CD4-positive, alpha-beta T cell treated with Interleukin-21 for 1 hour (primary cell): ENCODE results near the gene MXRA7.
"Not testable (repeated sequence)": the region's sequence is repeated elsewhere in the genome, so short reads cannot be mapped to it uniquely, and the experiment has no call there.

Experiments
- DNase-seq: peaks from one replicate; pipeline ENCODE4 v3.0.0-alpha.2; 2020

Gene MXRA7

DNA sequence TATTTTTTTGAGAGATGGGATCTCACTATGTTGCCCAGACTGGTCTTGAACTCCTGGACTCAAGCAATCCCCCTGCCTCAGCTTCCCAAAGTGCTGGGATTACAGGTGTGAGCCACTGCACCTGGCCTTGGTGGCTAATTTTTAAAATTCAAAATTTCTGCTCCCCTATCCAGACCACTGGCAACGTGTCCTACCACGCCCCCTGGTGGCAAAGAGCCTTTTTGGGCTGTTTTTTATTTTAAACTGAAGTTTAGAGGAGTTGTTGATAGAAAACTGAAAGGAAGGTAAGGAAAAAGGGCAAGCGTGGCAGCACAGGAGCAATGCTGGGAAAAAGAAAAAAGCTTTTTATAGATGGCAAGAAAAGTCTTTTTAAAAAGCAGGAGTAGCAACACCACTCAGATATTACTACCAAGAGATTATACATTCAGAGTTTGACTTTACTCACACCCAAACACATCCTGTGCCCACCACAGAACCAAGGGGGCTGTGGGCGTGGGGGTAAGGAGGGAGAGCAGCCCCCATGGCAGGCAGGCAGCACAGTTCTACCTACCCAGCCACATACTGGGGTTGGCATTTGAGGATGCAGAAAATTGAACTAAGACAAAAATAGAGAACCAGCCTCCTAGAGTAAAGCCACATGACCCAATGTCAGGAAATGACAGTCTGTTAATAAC, 4.2 kb upstream of the MXRA7 start:
- peak; percentile 80 for DNase-seq

DNA sequence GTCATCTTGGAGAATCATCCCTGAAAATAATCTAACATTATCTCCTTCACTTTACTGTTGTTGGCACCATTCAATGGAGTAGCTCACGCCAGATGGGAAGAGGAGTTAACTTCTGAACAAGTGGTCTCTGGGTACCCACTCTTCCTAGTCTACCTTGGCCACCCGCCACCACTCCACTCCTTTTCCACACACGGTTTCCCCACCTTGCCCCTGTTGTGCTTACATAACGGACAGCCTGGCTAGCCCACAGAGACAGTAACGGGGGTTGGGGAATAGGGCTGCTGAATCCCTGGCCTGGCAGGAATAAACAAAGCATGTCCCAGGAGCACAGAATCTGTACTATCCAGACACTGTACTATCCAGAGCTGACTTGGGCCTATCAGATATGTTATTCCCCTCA, 3.6 kb upstream of the MXRA7 start:
- no peak for DNase-seq

DNA sequence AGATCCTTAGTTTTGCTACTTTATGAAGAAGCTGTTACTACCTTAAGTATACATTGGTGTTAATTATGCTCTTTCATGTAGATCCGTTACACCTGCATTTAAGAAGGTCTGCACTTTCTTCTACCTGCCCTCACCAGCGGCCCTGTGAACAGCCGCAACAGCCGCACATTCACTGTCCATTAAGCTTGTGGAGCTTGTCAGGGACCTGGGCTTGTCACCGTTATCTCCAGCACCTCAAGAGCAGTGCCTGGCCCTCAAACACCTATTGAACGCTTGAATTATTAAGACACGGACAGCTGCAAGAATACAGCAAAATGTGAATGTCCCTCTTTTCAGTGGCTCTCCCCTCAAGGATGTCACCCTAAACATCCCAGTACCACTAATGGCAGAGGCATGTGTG, 3.0 kb upstream of the MXRA7 start:
- DNase-seq, result no peak

DNA sequence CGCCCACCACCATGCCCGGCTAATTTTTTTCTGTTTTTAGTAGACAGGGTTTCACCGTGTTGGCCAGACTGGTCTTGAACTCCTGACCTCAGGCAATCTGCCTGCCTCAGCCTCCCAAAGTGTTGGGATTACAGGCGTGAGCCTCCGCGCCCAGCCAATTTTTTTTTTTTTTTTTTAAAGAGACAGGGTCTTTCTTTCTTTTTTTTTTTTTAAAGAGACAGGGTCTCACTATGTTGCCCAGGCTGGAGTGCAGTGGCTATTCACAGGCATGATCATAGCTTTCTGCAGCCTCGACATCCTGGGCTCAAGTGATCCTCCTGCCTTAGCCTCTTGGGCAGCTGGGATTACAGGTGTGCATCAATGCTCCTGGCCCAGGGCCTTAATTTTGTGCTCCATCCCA, 1.6 kb upstream of the MXRA7 start:
- not testable (repeated sequence) for DNase-seq

DNA sequence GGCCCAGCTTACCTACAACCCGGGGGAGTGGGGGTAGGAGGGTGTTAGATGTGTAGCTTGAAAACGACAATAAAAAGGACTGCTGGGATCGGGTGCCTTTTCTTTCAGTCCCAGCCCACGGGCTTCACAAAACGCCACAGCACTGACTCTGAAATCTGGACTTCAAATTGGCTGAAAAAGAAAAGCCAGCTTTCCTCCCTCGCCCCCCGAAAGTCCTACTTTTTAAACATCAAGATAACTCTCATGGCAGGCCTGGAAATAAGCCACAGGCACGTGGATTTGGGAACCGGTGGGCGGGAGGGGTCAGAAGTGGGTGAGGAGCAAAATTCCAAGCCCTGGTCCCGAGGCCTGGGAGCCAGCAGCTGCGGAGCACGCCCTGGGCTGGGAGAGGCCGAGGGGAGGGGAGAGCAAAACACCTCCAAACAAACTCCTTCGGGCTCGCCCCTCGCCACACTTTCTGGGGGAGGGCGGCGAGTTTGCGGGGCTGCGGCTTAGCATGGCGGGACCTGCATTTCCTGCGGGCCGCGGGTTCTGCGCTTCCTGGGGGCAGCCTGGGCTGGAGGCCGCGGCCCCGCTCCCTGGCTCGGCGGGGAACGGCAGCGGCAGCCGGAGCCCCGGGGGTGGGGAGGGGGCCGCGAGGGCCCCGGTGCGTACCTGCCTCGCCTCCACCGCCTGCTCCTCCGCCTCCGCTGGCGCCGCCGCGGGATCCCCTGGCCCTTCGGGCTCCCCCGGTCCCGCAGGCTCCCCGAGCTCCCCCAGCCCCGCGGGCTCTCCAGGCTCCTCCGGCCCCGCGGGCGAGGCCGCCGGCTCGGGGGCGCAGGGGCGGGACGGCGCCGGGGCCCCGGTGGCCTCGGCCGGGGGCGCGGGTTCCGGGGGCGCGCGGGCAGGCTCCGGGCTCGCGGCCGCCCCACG, 558 bp downstream of the MXRA7 start:
- not testable (repeated sequence) for DNase-seq

DNA sequence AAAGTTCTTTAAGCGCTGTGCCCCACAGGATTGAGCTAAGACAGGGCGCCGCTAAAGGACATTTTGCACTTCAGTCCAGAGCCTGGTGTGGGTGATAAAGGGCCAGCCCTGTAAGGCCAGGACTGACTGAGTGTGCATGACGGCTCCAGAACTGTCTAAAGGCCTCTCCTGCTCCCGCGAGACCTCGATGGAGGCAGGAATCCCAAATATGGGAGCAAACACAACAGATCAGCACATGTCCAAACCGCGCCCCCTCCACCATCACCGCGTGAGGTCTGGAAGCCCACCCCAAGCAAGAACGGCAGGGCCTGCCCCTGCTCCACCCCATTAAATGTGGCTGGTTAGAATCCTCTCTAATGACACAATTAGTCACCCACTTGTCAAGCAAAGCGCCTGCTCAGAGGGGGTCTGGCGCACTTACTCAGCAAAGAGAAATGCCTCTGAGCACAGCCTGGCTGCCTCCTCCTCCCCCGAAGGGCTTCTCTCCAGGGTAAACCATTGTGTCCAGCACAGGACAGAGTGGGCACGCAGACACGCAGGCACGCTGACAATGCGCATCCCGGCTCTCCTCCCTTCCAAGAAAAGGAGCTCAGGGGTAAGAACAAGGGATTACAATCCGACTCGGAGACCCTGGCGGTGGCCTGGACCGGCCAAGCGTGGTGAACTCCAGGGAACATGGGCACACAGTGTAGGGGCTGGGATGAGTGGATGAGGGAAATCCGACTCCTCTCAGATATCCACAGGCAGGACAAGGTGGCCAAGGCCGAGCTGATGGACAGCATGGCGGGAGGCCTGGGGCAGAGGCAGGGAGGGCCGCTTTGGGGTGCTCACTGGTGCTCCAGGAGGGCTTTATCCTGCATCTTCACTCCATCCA, 1.5 kb downstream of the MXRA7 start:
- DNase-seq, result no peak

DNA sequence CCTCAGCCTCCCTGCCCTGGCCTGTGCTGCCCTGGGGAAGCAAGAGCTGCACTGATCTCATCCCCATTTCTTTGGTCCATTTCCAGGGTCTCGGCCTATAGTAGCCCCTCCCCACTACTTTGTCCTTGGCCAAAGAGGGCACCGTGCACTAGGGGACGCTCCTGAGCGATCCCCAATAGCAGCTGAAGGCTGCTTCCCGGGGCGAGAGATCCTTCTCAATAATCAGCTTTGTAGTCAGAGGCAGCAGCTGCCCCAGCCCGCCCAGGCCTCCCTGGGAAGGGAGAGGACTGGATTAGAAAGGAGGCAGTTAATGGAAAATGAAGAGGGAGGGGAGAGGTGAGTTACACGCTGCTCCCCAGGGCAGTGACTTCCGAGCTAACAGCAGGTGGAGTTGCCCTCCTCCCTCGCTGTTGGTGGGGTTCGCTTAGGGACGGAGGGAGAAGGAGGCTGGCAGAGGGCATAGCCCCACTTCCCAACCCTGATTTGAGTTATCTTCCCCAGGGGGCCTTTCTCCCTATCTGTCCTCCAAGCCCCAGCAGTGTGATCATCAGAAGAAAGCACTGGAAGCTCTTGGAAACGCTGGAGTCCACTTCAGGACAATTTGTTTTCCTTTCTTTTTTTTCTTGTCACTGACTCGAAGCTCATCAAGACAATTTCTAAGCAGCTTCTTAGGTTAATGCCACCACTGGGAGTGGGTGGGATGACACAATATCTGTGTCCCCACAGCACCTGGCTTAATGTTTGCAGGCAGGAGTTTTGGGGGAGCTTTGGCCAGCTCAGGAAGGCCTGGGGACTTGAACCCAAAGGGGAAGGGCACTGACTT, 2.6 kb downstream of the MXRA7 start:
- DNase-seq, result no peak

DNA sequence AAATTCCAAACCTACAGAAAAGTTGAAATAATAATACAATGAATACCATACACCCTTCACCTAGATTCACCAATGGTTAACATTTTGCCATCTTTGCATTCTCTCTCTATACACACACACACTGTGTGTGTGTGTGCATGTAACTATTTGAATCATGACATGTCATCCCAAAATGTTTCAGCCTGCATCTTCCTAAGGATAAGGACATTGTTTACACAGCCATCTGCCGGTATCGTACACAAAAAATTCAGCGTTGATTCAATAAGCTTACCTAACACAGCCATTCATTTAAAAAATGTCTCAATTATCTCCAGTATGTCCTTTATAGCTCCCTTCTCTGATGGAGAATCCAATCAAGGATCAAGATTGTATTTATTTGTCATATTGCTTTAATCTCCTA, 3.9 kb downstream of the MXRA7 start:
- no peak for DNase-seq

DNA sequence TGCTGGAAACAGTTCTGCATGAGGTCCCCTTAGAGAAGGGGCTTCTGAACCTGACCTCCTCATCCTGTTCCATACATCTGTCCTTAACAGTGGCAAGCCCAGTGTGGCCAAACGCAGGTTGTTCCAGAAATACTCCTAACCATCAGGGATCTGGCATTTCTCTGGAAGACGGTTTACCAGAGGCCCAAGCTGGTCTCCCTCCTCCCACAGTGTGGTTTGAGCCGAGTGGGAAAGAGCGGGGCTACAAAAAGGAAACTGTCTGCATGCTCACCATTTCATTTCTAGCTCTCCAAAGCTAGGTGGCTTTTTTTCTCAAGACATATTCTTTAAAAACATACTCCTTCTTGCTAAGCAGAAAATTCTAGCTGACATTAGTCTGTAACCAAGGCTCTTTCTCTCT, 6.0 kb downstream of the MXRA7 start:
- no peak for DNase-seq

DNA sequence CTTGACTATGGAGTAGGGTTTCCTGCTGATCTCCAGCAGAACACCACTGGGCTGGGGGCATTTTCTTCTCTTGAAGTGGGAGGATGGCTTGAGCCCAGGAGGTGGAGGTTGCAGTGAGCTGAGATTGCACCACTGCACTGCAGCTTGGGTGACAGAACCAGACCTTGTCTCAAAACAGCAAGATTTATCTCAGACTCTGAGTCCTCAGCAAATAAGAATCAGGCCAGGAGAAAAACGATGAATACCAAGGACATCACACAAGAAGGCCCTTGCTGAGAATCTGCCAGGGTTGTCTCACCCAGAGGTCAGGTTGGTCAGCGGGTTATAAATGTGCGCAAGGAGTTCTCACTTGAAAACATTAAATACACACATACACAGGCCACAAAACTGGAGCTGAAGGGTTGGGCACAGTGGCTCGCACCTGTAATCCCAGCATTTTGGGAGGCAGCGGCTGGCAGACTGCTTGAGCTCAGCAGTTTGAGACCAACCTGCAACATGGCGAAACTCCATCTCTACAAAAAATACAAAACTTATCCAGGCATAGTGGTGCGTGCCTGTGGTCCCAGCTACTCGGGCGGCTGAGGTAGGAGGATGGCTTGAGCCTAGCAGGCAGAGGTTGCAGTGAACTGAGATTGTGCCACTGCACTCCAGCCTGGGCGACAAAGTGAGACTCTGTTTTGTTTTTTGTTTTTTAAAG, 7.7 kb downstream of the MXRA7 start:
- DNase-seq, result no peak

DNA sequence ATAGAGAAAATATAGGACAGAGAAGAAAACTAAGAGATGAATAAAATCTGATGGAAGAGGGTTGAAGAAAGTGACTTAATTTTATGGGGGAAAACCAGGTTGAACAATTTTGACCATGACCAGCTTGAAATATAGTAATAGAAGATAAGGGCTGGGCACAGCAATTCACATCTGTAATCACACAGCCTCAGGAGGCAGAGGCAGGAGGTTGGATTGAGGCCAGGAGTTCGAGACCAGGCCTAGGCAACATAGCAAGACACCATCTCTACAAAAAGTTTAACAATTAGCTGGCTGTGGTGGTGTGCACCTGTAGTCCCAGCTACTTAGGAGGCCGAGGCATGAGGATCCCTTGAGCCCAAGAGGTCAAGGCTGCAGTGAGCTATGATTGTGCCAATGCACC, 8.7 kb downstream of the MXRA7 start:
- no peak for DNase-seq

DNA sequence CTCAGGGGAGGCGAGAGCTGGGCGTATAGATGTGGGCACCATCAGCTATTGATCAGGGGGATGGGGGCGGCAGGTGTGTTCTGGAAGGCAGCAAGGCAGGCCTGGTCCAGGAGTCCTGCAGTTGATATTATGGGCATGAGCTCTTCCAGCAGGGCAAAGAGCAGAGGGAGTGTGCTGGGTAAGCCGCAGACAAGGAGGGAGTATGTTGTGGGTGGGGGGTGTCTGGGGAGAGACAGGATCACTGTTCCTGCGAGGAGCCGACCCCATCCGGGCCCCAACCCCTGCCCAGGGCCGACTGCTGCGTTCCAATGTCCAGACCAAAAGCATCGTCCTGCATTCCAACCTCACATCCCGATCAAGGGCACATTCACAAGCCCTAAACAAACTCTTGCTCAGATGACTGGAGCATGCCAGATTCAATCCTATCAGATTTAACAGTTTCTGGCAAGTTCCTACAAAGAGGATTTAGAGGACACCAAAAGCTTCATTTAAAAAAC, 9.2 kb downstream of the MXRA7 start:
- DNase-seq, result no peak

DNA sequence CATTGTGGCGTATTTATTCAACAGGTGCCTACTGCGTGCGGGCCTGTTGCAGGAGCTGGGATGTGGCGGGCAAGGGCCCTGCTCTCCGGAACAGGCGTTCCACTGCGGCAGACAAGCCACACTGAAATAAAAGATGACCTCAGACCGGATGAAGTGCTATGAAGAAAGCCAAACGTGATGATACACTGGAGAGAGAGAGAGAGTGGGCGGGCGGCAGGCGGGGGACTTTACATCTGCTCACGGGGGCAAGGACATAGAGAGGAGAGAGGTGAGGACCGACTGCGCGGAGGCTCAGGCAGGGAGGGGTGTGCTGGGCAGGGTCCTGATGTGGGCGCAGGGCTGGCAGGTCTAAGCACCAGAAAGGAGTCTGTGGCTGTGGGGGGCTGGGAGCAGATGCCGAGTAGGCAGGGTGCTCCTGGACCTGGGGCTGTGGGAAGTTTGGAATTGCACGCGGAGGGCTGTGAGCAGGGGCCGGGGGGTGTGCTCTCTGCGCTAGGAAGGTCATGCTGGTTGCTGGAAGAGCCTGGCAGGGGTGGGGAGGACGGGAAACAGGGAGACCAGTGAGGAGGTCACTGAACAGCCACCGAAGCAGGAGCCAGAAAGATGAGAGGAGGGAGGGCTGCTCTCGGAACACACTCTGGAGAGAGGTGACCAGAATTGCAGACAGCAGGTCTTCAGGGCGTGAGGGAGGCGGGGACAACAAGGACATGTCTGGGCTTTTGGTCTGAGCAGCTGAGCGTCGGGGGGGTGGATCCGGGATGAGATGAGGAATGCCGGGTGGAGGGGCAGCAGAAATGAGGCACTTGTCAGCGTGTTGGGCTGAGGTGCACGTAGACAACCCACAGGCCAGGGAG, 9.9 kb downstream of the MXRA7 start:
- DNase-seq, result peak; percentile 45

DNA sequence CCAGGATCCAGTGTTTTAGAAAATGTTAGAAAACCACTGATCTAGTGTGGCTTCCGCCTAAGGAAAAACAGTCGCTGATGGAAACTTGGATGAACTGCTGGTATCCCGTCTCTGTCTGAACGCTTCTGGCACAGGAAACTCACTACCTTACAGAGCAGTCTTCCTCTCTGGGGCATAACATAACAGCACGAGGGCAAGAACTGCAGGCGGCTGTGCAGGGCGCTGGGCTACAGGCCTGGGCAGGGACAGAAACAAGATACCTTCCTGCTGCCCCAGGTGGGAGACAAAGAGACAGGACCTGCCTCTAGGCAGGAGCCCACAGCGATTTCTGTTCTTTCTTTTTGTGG, 10.5 kb downstream of the MXRA7 start:
- no peak for DNase-seq

DNA sequence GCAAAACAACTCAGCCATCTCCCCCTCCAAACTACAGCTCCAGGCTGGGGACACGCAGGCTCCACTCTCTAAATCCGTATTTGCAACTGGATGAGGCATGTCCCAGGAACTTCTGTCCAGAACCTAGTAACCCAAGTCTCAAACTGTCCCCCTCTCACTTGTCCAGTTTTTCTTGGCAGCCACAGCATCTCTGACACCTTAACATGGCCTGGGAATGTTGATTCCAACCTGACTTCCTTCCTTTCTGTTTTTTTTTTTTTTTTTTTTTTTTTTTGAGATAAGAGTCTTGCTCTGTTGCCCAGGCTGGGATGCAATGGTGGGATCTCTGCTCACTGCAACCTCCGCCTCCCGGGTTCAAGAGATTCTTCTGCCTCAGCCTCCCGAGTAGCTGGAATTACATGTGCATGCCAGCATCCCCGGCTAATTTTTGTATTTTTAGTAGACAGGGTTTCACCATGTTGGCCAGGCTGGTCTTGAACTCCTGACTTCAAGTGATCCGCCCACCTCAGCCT, 12.2 kb downstream of the MXRA7 start:
- not testable (repeated sequence) for DNase-seq

DNA sequence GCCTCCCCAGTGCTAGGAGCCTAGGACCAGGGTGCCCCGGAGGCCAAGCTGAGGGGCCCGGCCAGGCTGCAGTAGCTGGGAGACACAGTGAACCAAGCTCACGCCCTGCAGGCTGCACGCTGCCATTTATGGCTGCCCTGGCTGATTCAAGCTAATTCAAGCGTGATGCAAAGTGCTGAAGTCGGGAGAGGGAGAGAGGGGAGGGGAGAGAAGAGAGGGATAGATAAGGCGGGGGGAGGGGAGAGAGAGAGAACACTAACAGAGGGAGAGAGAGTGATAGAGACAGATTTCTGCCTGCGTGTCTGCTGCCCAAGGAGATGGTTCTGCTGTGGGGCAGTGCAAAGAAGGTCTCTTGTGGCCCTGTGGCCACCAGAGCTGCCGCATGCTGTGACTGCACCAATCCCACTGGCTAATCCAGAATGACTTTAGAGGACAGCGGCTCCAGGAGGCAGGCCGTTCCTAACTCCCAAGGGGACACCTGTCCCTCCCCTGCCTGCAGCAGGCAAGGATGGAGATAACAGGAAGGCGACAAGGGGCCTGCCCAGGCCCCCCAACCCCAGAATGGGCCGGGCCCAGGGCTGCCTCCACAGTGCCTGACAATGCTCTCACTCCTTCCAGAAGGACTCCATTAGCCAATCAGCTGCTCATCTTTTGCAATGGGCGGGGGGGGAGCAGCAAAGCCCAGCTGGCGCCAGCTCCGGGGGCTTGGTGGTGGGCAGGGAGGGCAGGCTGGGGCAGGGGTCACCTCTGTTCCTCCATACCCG, 12.9 kb downstream of the MXRA7 start:
- DNase-seq, result no peak

DNA sequence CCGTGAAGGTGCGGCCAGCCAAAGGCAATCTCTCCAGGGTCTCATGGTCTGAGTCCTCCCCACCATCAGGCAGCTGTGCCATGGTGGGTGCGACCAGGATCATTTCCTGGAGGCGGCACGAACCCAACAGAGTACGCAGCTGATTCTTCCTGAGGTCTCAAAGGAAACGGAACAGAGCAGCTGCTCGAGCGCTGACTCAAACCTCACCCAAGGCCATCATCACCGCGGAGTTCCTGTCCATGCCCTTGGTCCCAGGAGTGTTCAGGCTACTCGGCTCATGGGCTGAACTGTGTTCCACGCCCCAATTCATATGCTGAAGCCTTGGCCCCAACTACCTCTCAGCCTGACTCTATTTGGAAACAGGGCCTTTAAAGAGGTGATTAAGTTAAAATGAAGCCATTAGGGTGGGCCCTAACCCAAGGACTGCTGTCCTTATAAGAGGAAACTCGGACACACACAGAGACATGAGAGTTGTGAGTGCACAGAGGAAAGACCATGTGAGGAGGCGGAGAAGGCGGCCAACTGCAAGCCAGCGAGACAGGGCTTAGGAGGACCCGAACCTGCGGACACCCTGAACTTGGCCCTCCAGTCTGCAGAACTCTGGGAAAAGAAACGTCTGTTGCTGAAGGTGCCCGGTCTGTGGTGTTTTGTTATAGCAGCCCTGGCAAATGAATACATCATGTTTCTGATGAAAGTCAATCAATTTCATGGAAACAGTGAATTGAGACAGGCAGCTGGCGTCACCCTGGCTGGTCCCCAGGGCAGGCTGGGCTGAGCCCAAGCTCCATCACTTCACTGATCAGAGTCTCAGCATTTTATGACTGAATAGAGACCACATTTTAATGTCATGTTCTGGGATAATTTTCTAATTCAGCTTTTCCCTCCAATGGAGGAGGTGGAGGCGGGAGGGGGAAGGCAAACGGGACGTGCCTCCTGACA, 13.7 kb downstream of the MXRA7 start:
- DNase-seq, result no peak

DNA sequence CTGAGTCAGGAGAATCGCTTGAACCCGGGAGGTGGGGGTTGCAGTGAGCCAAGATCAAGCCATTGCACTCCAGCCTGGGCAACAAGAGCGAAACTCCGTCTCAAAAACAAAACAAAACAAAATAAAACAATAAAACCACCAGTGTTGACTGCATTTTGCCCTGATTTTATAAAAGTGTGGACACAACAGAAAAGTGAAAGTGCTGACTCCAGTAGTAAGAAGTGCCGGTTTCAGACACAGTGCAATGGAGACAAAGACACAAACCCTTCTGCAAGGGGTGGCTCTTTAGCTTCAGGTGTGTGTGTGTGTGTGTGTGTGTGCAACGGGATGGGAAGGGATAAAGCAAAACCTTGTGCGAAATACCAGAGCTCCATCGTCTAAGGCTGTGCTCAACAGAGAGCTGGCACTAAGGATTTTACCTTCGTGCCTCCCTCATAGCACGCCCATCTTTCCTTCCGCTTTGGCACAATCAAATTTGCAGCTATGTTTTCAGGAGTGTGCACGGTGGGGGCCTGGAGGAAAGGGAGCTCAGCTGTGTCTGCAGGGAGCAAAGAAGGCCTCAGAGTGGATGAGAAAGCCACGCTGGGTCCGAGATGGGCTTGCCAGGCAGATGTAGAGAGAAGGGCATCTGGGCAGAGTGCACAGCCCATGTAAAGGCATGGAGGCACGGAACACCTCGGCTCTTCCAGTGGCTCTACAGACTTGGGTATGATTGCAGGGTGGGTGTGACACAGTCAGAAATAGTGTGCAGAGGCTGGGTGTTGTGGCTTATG, 15.5 kb downstream of the MXRA7 start:
- no peak for DNase-seq
